ENCODE measurements around the gene SPSB3.

The SPSB3 gene

GRCh38 chr16:1788708-1789100 lies 6.3 kb upstream of the SPSB3 start:
- DNase-seq (ENCODE audit: low read depth), result no peak
- no peak overlapping the region for H3K4me3 ChIP-seq (ENCODE audit: low read depth, low read length)
- no peak for TF ChIP-seq CTCF (IDR thresholded peaks at IDR 0.05; ENCODE audit: low read depth, low read length, missing control alignments)

- no peak overlapping the region for H3K4me3 ChIP-seq (ENCODE audit: low read depth, low read length)
- no peak for DNase-seq (ENCODE audit: low read depth)
- TF ChIP-seq CTCF (IDR thresholded peaks at IDR 0.05; ENCODE audit: low read depth, low read length, missing control alignments), result no peak
Measured at GRCh38 chr16:1788095-1788707, 5.8 kb upstream of the SPSB3 start.

GRCh38 chr16:1787322-1788094 lies 5.1 kb upstream of the SPSB3 start:
- no peak for DNase-seq (ENCODE audit: low read depth)
- H3K4me3 ChIP-seq (ENCODE audit: low read depth, low read length), result no peak overlapping the region
- TF ChIP-seq CTCF (IDR thresholded peaks at IDR 0.05; ENCODE audit: low read depth, low read length, missing control alignments), result no peak

- no peak overlapping the region for H3K4me3 ChIP-seq (ENCODE audit: low read depth, low read length)
- TF ChIP-seq CTCF (IDR thresholded peaks at IDR 0.05; ENCODE audit: low read depth, low read length, missing control alignments), result no peak
- DNase-seq (ENCODE audit: low read depth), result no peak
Measured at GRCh38 chr16:1787056-1787321, 4.6 kb upstream of the SPSB3 start.

- TF ChIP-seq CTCF (IDR thresholded peaks at IDR 0.05; ENCODE audit: low read depth, low read length, missing control alignments), result no peak
- no peak overlapping the region for H3K4me3 ChIP-seq (ENCODE audit: low read depth, low read length)
- DNase-seq (ENCODE audit: low read depth), result no peak
Measured at GRCh38 chr16:1786242-1787055, 4.1 kb upstream of the SPSB3 start.

GRCh38 chr16:1785846-1786170 lies 3.4 kb upstream of the SPSB3 start:
- H3K4me3 ChIP-seq (ENCODE audit: low read depth, low read length), result no peak overlapping the region
- TF ChIP-seq CTCF (IDR thresholded peaks at IDR 0.05; ENCODE audit: low read depth, low read length, missing control alignments), result no peak

More at GRCh38 chr16:1785846-1786170, 3.4 kb upstream of the SPSB3 start:
- DNase-seq (ENCODE audit: low read depth), result no peak
